ENCODE measurements around the gene EXOC3L4. TPM values are rescaled to one million over a fixed set of nuclear protein-coding genes. Genes with fewer than 3 reads are reported as not detected.

Gene EXOC3L4
- total RNA-seq, 4 donors from 2014 or later, result 0.63 to 2.1 (median 1.3) TPM

GRCh38 chr14:103099733-103100280 lies 5.3 kb downstream of the EXOC3L4 start:
- Histone ChIP-seq H3K4me1 (peaks cover 0 to 45% (median 22%) of the 10 kb centered on the region in 4 donors), H3K9me3 (peaks cover 0 to 3% (median 0%) of the 10 kb centered on the region in 4 donors), H3K27me3 (peaks cover 2 to 43% of the 10 kb centered on the region in 2 donors), H3K4me3 (no peak overlapping the region), H3K36me3 (no peaks in the 10 kb centered on the region), H3K27ac (no peak overlapping the region)
- no peak for DNase-seq (ENCODE audit: low spot score in 2 of 2)
- WGBS, 2 donors, result 78 to 84% methylated on average over 6 to 8 of the region's 8 CpGs
- TF ChIP-seq CTCF (IDR thresholded peaks at IDR 0.05), result no peak
- no peak for TF ChIP-seq EP300 (IDR thresholded peaks at IDR 0.05)
- TF ChIP-seq POLR2A (IDR thresholded peaks at IDR 0.05), result no peak

GRCh38 chr14:103100281-103101121 lies 6.0 kb downstream of the EXOC3L4 start:
- H3K27ac ChIP-seq, result no peak overlapping the region
- peaks cover 0 to 3% (median 0%) of the 10 kb centered on the region in 4 donors for H3K9me3 ChIP-seq
- no peak for DNase-seq (ENCODE audit: low spot score in 2 of 2)
- H3K27me3 ChIP-seq, result peaks cover 2 to 44% of the 10 kb centered on the region in 2 donors
- TF ChIP-seq POLR2A (IDR thresholded peaks at IDR 0.05) (no peak), EP300 (IDR thresholded peaks at IDR 0.05) (no peak), CTCF (IDR thresholded peaks at IDR 0.05) (no peak)
- no peaks in the 10 kb centered on the region for H3K36me3 ChIP-seq
- WGBS, 2 donors, result 85 to 89% methylated on average over 19 to 20 of the region's 25 CpGs
- no peak overlapping the region for H3K4me3 ChIP-seq
- H3K4me1 ChIP-seq, result peaks cover 0 to 48% (median 25%) of the 10 kb centered on the region in 4 donors

- no peak for TF ChIP-seq CTCF (IDR thresholded peaks at IDR 0.05)
- no peak for TF ChIP-seq EP300 (IDR thresholded peaks at IDR 0.05)
- no peak for TF ChIP-seq POLR2A (IDR thresholded peaks at IDR 0.05)
- no peaks in the 10 kb centered on the region for H3K9me3 ChIP-seq
- peaks cover 0 to 51% (median 26%) of the 10 kb centered on the region in 4 donors for H3K4me1 ChIP-seq
- no peak for DNase-seq (ENCODE audit: low spot score in 2 of 2)
- H3K4me3 ChIP-seq, result no peak overlapping the region
- no peaks in the 10 kb centered on the region for H3K36me3 ChIP-seq
- 85 to 92% methylated on average over 11 of the region's 11 CpGs for WGBS, 2 donors
- H3K27ac ChIP-seq, result no peak overlapping the region
- peaks cover 2 to 44% of the 10 kb centered on the region in 2 donors for H3K27me3 ChIP-seq
These were observed 6.9 kb downstream of the EXOC3L4 start for GRCh38 chr14:103101257-103101962.

GRCh38 chr14:103101963-103102688 lies 7.6 kb downstream of the EXOC3L4 start:
- peaks cover 0 to 51% (median 26%) of the 10 kb centered on the region in 4 donors for H3K4me1 ChIP-seq
- no peaks in the 10 kb centered on the region for H3K9me3 ChIP-seq
- H3K4me3 ChIP-seq, result peak overlapping the region in 1 of 4 donors; percentile 26
- no peak overlapping the region for H3K27ac ChIP-seq
- H3K27me3 ChIP-seq, result peaks cover 2 to 44% of the 10 kb centered on the region in 2 donors
- no peak for DNase-seq (ENCODE audit: low spot score in 2 of 2)
- no peaks in the 10 kb centered on the region for H3K36me3 ChIP-seq
- no peak for TF ChIP-seq POLR2A (IDR thresholded peaks at IDR 0.05)
- no peak for TF ChIP-seq EP300 (IDR thresholded peaks at IDR 0.05)
- TF ChIP-seq CTCF (IDR thresholded peaks at IDR 0.05), result no peak
- WGBS, 2 donors, result 27 to 29% methylated on average over 43 to 59 of the region's 85 CpGs
